ENCODE measurements around the gene APOL2. TPM values are rescaled to one million over a fixed set of nuclear protein-coding genes. Genes with fewer than 3 reads are reported as not detected.
"Not testable (repeated sequence)": the region's sequence is repeated elsewhere in the genome, so short reads cannot be mapped to it uniquely, and the experiment has no call there.

The APOL2 gene
- polyA plus RNA-seq (2013, experiment 1 of 2; ENCODE audit: insufficient read length): 18.1 TPM
- polyA plus RNA-seq (2013, experiment 2 of 2; ENCODE audit: insufficient read length): 17.2 TPM

GRCh38 chr22:36239401-36240171, at the start of gene APOL2:
TSS of gene APOL2 (minus strand) at chr22:36239527. CDS start at chr22:36233162, 6,365 bp downstream.
- peak; percentile 94 for DNase-seq

- no peak for DNase-seq
These were observed 49.5 kb upstream of the APOL2 start for GRCh38 chr22:36288571-36289405.

- no peak for DNase-seq
These were observed 48.7 kb upstream of the APOL2 start for GRCh38 chr22:36287881-36288515.

- peak; percentile 64 for DNase-seq
These were observed 47.0 kb upstream of the APOL2 start for GRCh38 chr22:36286096-36286957.

GRCh38 chr22:36285545-36285944, 46.2 kb upstream of the APOL2 start:
- DNase-seq: no peak

DNA sequence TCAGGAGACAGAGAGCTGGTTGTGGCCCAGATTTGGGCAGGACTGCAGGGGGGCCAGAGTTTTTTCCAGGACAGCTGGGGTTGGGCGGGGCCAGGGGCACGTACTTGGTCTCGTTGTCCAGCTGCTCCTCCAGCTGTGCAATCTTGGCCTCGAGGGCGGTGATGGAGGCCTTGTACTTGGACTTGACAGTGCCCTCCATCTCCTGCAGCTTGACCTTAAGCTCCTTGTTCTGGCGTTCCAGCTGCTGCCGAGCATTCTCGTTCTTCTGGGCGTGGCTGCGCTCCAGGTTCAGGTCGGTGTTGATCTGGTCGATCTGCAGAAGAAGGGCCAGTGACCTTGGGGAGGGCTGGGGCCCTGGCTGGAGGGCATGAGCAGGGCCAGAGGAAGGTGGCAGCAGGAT, 45.7 kb upstream of the APOL2 start:
- no peak for DNase-seq

- no peak for DNase-seq
These were observed 44.8 kb upstream of the APOL2 start for GRCh38 chr22:36284171-36284571.

- no peak for DNase-seq
These were observed 43.1 kb upstream of the APOL2 start for GRCh38 chr22:36282328-36282831.

DNA sequence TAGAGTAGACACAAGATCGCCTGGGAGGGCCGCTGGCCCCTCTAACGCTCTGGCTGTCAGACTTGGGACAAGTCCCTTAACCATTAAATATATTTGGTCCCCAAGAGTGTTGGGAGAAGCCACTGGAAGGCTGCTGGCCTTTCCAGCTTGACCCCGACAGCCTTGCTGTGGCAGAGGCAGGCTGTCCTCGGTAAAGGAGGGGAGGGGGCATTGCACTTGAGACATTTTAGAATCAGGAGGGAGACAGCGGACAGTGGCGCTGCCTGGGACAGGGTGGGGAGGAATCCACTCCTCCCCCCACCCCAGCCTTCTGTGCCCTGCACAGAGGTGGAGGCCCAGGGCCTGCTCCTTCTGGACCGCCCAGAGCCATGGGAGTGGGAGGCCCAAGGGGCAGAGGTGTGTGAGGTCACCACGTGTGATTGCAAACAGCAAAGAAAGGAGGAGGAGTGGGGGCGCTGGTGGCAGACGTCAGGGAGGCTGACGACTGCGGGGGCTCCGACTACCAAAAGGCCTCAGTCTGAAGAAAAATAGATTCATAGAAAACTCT, 42.5 kb upstream of the APOL2 start:
- DNase-seq: no peak

- DNase-seq: peak; percentile 31
These were observed 41.1 kb upstream of the APOL2 start for GRCh38 chr22:36280379-36280778.

DNA sequence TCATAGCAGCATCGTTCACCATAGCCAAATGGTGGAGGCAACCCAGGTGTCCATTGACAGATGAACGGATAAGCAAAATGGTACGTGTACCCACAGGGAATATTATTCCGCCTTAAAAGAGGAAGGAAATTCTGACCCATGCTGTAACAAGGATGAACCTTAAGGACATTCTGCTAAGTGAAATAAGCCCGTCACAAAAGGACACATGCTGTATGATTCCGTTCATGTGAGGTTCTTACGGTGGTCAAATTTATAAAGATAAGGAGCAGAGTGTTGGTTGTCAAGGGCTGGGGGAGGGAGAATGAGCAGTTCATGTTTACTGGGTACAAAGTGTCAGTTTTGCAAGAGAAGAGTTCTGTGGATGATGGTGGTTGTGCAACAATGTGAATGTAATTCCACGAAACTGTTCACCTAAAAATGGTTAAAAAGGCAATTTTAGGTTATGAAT, 39.9 kb upstream of the APOL2 start:
- DNase-seq: no peak

GRCh38 chr22:36277482-36278291, 38.4 kb upstream of the APOL2 start:
- peak; percentile 61 for DNase-seq

GRCh38 chr22:36274531-36274930, 35.2 kb upstream of the APOL2 start:
- no peak for DNase-seq

DNA sequence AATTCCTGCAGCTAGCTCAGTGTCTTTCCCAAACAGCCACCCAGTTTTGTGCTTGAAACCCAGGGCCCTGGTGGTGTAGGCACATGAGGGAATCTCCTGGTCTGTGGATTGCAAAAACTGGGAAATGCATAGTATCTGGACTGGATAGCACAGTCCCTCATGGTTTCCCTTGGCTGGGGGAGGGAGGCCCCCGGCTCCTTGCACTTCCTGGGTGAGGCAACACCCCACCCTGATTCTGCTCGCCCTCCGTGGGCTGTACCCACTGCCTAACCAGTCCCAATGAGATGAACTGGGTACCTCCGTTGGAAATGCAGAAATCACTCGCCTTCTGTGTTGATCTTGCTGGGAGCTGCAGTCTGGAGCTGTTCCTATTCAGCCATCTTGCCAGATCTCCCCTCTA, 32.6 kb upstream of the APOL2 start:
- not testable (repeated sequence) for DNase-seq

- not testable (repeated sequence) for DNase-seq
These were observed 31.9 kb upstream of the APOL2 start for GRCh38 chr22:36271231-36271630.

GRCh38 chr22:36267896-36268485, 28.7 kb upstream of the APOL2 start:
- no peak for DNase-seq

- DNase-seq: no peak
These were observed 27.7 kb upstream of the APOL2 start for GRCh38 chr22:36267058-36267457.

DNA sequence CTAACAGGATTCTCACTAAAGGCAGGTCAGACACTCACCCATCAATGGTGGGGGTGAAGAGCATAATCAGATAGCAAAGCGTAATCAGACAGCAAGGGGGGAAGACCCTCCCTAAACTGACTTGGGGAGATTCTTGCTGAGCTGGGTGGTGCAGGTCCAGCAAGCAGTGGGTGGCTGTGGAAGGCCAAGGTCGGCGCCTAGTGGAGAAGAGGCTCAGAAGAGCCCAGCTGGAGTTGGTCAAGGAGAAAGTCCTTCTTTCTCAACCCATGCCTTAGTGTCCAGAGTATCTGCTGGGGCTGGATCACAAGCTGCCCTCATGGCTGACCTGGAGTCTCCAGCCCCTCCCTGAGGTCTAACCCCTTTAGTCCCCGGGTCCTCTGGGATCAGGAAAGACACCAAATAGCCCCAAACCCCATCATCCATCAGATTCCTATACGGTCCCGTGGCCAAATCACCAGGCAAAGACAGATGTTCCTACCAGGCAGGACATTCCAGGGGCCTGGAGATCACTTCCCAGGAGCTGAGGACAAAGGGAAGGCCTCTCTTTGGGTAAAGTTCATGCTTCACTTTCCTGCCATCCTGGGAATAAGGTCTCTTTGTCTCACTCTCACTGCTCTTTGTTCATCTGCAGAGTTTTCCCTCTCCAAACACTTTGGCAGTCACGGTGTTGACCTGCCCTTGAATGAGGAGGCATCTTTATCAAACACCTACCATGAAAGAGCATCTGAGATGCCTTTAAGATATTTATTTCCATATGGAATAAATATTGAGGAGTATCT, 24.7 kb upstream of the APOL2 start:
- DNase-seq: not testable (repeated sequence)

DNA sequence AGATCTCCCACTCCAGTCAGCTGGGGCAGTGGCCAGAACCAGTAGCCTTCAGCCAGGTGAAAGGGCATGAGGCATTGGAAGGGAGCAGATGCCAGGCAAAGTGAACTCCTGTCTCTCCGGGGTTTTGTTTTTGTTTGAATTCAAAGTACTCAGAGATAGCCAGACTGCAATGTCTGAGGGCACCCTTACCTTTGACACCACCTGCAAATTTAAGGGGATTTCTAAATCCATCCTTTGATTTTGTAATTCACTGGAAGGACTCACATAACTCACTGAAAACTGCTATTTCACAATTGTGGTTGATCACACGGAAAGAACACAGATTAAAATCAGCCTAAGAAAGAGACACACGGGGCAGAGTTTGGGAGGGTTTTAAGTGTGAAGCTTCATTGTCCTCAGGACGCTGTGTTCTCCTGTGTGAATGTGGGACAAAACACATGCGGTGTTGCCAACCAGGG, 23.9 kb upstream of the APOL2 start:
- not testable (repeated sequence) for DNase-seq
